Smooth muscle cell (in vitro differentiated cells): ENCODE measurements around the gene CCNA2. TPM values are rescaled to one million over a fixed set of nuclear protein-coding genes. Genes with fewer than 3 reads are reported as not detected.

ENCODE experiments used
- DNase-seq: peaks from one replicate; lab custom pipeline; 2025; ENCODE audit not compliant: unreplicated experiment; lab: John Stamatoyannopoulos, UW
- H2AFZ ChIP-seq: fragments of 200-600 bp; sonication (generic); 2 replicates; pipeline ENCODE4 v1.6.0; 2016; ENCODE audit warnings: antibody characterized with exemption, low read depth, mild to moderate bottlenecking
- H3F3A ChIP-seq: fragments of 200-600 bp; sonication (generic); 2 replicates; pipeline ENCODE4 v1.6.0; 2017; ENCODE audit warnings: antibody characterized with exemption, low read depth
- H3K27ac ChIP-seq: fragments of 200-600 bp; sonication (generic); 2 replicates; pipeline ENCODE4 v1.5.1; 2016; ENCODE audit warnings: low read depth, mild to moderate bottlenecking
- H3K27me3 ChIP-seq: fragments of 200-600 bp; sonication (generic); 2 replicates; pipeline ENCODE4 v1.6.1; 2016; ENCODE audit warnings: low read depth, mild to moderate bottlenecking
- H3K36me3 ChIP-seq: fragments of 200-600 bp; sonication (generic); 2 replicates; pipeline ENCODE4 v1.5.1; 2016; ENCODE audit warnings: low read depth
- H3K4me1 ChIP-seq: fragments of 200-600 bp; sonication (generic); 2 replicates; pipeline ENCODE4 v1.5.1; 2016; ENCODE audit warnings: low read depth
- H3K4me2 ChIP-seq: fragments of 200-600 bp; sonication (generic); 2 replicates; pipeline ENCODE4 v1.6.0; 2016; ENCODE audit warnings: mild to moderate bottlenecking
- H3K4me3 ChIP-seq: fragments of 200-600 bp; sonication (generic); 2 replicates; pipeline ENCODE4 v1.5.1; 2016; ENCODE audit warnings: mild to moderate bottlenecking
- H3K79me2 ChIP-seq: fragments of 200-600 bp; sonication (generic); 2 replicates; pipeline ENCODE4 v1.6.0; 2016; ENCODE audit warnings: low read depth, mild to moderate bottlenecking
- H3K9ac ChIP-seq: fragments of 200-600 bp; sonication (generic); 2 replicates; pipeline ENCODE4 v1.6.0; 2016; ENCODE audit warnings: low read depth
- H3K9me3 ChIP-seq: fragments of 200-600 bp; sonication (generic); replicated peaks from 2 replicates; pipeline ENCODE4 v1.5.1; 2016; ENCODE audit warnings: low read depth
- H4K20me1 ChIP-seq: fragments of 200-600 bp; sonication (generic); 2 replicates; pipeline ENCODE4 v1.6.0; 2016; ENCODE audit warnings: low read depth
- CTCF ChIP-seq: fragments of 200-600 bp; sonication (generic); IDR thresholded peaks from 2 replicates; pipeline ENCODE4 v1.5.1; 2017; ENCODE audit warnings: borderline replicate concordance, mild to moderate bottlenecking, antibody characterized with exemption; ENCODE audit not compliant: insufficient read depth, poor library complexity, severe bottlenecking
- WGBS: methylation state at CpG from one replicate; pipeline ENCODE4 v1.1.7; 2016; ENCODE audit warnings: low lambda C conversion rate; 5-methylcytosine and 5-hydroxymethylcytosine counted together
- polyA plus RNA-seq: library from polyadenylated mRNA; unstranded; fragments of >200 nt; fragmentation: Nextera tagmentation; extraction: Ambion mirVana; gene quantifications from 2 replicates; pipeline ENCODE4 v1.2.1, GENCODE V29; 2016
- total RNA-seq: library from RNA; depleted of rRNA; stranded (reverse); fragments of >200 nt; gene quantifications from 2 replicates; pipeline ENCODE4 v1.2.3, GENCODE V29; 2014

Gene CCNA2
- total and polyA plus RNA-seq, 2 experiments from 2014 or later = 13.0 to 21.4 TPM

- peak overlapping the region; percentile 4 for H3K4me2 ChIP-seq
- no peaks in the 10 kb centered on the region for H4K20me1 ChIP-seq
- WGBS = 81% methylated on average over 3 of the region's 3 CpGs
- no peak overlapping the region for H3K9ac ChIP-seq
- no peak for TF ChIP-seq CTCF
- no peaks in the 10 kb centered on the region for H3K9me3 ChIP-seq
- no peak for DNase-seq
- H3K4me1 ChIP-seq = no peaks in the 10 kb centered on the region
- no peak overlapping the region for H2AFZ ChIP-seq
- no peak overlapping the region for H3K4me3 ChIP-seq
- H3K27me3 ChIP-seq = peaks cover 8% of the 10 kb centered on the region
- no peak overlapping the region for H3K27ac ChIP-seq
- H3F3A ChIP-seq = no peaks in the 10 kb centered on the region
- no peaks in the 10 kb centered on the region for H3K36me3 ChIP-seq
- no peaks in the 10 kb centered on the region for H3K79me2 ChIP-seq
Measured at GRCh38 chr4:121789960-121790829, 33.5 kb downstream of the CCNA2 start.

DNA sequence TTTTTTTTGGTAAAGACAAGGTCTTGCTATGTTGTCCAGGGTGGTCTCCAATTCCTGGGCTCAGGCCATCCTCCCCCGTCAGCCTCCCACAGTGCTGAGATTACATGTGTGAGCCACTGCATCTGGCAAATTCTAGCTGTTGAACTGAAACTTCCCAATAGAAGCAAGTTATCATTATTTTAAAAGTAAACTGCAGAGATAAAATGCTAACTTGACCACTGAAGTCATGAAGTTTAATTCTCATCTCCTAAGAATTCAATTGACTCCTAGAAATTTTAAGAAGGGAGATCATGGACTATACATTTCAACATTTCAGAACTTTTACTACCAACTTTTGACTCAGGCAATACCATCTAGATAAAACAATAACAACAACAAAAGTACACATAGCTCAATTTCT, 34.2 kb downstream of the CCNA2 start:
- no peak overlapping the region for H3K9ac ChIP-seq
- no peaks in the 10 kb centered on the region for H4K20me1 ChIP-seq
- no peaks in the 10 kb centered on the region for H3F3A ChIP-seq
- 89% methylated on average over 1 of the region's 1 CpG for WGBS
- no peak overlapping the region for H3K27ac ChIP-seq
- no peak overlapping the region for H3K4me2 ChIP-seq
- H3K79me2 ChIP-seq = no peaks in the 10 kb centered on the region
- H2AFZ ChIP-seq = no peak overlapping the region
- H3K4me1 ChIP-seq = no peaks in the 10 kb centered on the region
- no peak for DNase-seq
- H3K4me3 ChIP-seq = no peak overlapping the region
- TF ChIP-seq CTCF = no peak
- peaks cover 8% of the 10 kb centered on the region for H3K27me3 ChIP-seq
- no peaks in the 10 kb centered on the region for H3K9me3 ChIP-seq
- H3K36me3 ChIP-seq = no peaks in the 10 kb centered on the region

DNA sequence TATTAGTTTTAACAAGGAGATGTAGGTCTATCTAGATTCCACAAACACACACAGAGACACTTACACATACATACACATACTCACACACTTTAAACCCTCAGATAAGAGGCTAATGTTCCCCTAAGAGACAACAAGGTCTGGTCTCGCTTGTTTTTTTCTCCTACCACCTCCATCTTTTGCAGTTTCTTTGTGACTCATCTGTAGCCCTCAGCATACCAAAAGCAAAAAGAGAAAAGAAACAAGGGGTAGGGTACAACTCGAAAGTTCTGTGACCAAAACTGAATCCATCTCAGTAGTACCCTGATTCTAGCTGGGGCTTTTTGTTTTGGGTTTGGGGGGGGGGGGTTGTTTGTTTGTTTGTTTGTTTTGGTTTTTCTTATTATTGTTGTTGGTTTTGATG, 34.8 kb downstream of the CCNA2 start:
- no peaks in the 10 kb centered on the region for H3K4me1 ChIP-seq
- no peak overlapping the region for H3K9ac ChIP-seq
- H3K27ac ChIP-seq = no peak overlapping the region
- H3K79me2 ChIP-seq = no peaks in the 10 kb centered on the region
- no peaks in the 10 kb centered on the region for H4K20me1 ChIP-seq
- DNase-seq = no peak
- H3K36me3 ChIP-seq = no peaks in the 10 kb centered on the region
- H3F3A ChIP-seq = no peaks in the 10 kb centered on the region
- H3K27me3 ChIP-seq = peaks cover 8% of the 10 kb centered on the region
- no peak overlapping the region for H2AFZ ChIP-seq
- no peaks in the 10 kb centered on the region for H3K9me3 ChIP-seq
- TF ChIP-seq CTCF = no peak
- 74% methylated on average over 2 of the region's 2 CpGs for WGBS
- no peak overlapping the region for H3K4me2 ChIP-seq
- H3K4me3 ChIP-seq = no peak overlapping the region

- H3K9ac ChIP-seq = no peak overlapping the region
- no peaks in the 10 kb centered on the region for H4K20me1 ChIP-seq
- H3K27ac ChIP-seq = no peak overlapping the region
- H3K4me3 ChIP-seq = no peak overlapping the region
- WGBS = 92% methylated on average over 2 of the region's 2 CpGs
- no peak for DNase-seq
- peaks cover 18% of the 10 kb centered on the region for H3K27me3 ChIP-seq
- no peaks in the 10 kb centered on the region for H3K9me3 ChIP-seq
- no peaks in the 10 kb centered on the region for H3K36me3 ChIP-seq
- no peaks in the 10 kb centered on the region for H3K4me1 ChIP-seq
- H3F3A ChIP-seq = no peaks in the 10 kb centered on the region
- no peak for TF ChIP-seq CTCF
- H3K79me2 ChIP-seq = no peaks in the 10 kb centered on the region
- H2AFZ ChIP-seq = no peak overlapping the region
- no peak overlapping the region for H3K4me2 ChIP-seq
Measured at GRCh38 chr4:121786221-121786620, 37.5 kb downstream of the CCNA2 start.
